Measurements from ENCODE around the gene FGFR1OP2. TPM values are rescaled to one million over a fixed set of nuclear protein-coding genes. Genes with fewer than 3 reads are reported as not detected.

The FGFR1OP2 gene
- polyA plus RNA-seq, 3 donors from 2014 or later: 70.7 to 95.1 (median 85.2) TPM

- no peak overlapping the region for H3K27ac Mint-ChIP-seq
- H3K27me3 Mint-ChIP-seq (ENCODE audit: low read depth in 3 of 3): peaks cover 0 to 3% (median under 1%) of the 10 kb centered on the region in 3 donors
- no peak overlapping the region for H3K4me3 Mint-ChIP-seq
- H3K4me1 Mint-ChIP-seq: peaks cover 18 to 27% of the 10 kb centered on the region in 2 donors
- H3K9me3 Mint-ChIP-seq: no peaks in the 10 kb centered on the region
- H3K36me3 Mint-ChIP-seq: peaks cover 13 to 35% (median 14%) of the 10 kb centered on the region in 3 donors
- DNase-seq: no peak
Measured at GRCh38 chr12:26995706-26996105, 57.4 kb downstream of the FGFR1OP2 start.

DNA sequence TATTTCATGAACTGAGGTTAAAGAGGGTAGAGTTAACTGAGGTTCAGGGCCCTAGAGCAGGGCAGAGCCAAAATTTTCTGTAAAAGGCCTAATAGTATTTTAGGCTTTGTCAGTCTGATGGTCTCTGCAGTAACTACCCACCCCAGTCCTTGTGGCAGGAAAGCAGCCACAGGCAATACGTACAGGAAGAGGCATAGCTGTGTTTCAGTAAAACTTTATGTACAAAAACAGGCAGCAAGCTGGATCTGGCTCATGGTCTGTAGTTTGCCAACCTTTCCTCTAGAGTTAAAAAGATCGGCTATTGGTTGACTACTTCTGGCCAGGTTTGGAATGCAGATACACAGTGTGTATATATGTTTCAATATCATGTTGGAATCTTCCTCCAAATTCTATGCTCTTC, 58.7 kb downstream of the FGFR1OP2 start:
- peaks cover 14 to 35% (median 15%) of the 10 kb centered on the region in 3 donors for H3K36me3 Mint-ChIP-seq
- peak overlapping the region in 3 of 6 donors; percentile 5 to 57 (median 31) for H3K27ac Mint-ChIP-seq
- H3K27me3 Mint-ChIP-seq (ENCODE audit: low read depth in 3 of 3): peaks cover 0 to 3% (median 1%) of the 10 kb centered on the region in 3 donors

GRCh38 chr12:27000961-27001360, 62.7 kb downstream of the FGFR1OP2 start:
- DNase-seq: no peak
- H3K27me3 Mint-ChIP-seq (ENCODE audit: low read depth in 3 of 3): peaks cover 0 to 3% (median 1%) of the 10 kb centered on the region in 3 donors
- peak overlapping the region in 4 of 6 donors; percentile 7 to 58 (median 14) for H3K27ac Mint-ChIP-seq
- peaks cover 10 to 18% (median 15%) of the 10 kb centered on the region in 3 donors for H3K36me3 Mint-ChIP-seq
- peak overlapping the region in 1 of 5 donors; percentile 25 for H3K4me3 Mint-ChIP-seq
- peaks cover 35 to 49% of the 10 kb centered on the region in 2 donors for H3K4me1 Mint-ChIP-seq
- no peaks in the 10 kb centered on the region for H3K9me3 Mint-ChIP-seq

More for the DNA sequence above, 58.7 kb downstream of the FGFR1OP2 start:
- Mint-ChIP-seq H3K4me3 (no peak overlapping the region), H3K9me3 (no peaks in the 10 kb centered on the region), H3K4me1 (peaks cover 27 to 40% of the 10 kb centered on the region in 2 donors)
- no peak for DNase-seq

- no peak overlapping the region for H3K4me3 Mint-ChIP-seq
- H3K9me3 Mint-ChIP-seq: no peaks in the 10 kb centered on the region
- no peak for DNase-seq
- peak overlapping the region in 5 of 6 donors; percentile 6 to 25 (median 11) for H3K27ac Mint-ChIP-seq
- H3K27me3 Mint-ChIP-seq (ENCODE audit: low read depth in 3 of 3): peaks cover 0 to 3% (median 1%) of the 10 kb centered on the region in 3 donors
- H3K4me1 Mint-ChIP-seq: peaks cover 35 to 49% of the 10 kb centered on the region in 2 donors
- peaks cover 10 to 18% (median 15%) of the 10 kb centered on the region in 3 donors for H3K36me3 Mint-ChIP-seq
Measured at GRCh38 chr12:27001663-27002062, 63.4 kb downstream of the FGFR1OP2 start.

- peaks cover 0 to 3% (median 1%) of the 10 kb centered on the region in 3 donors for H3K27me3 Mint-ChIP-seq (ENCODE audit: low read depth in 3 of 3)
- peaks cover 10 to 18% (median 15%) of the 10 kb centered on the region in 3 donors for H3K36me3 Mint-ChIP-seq
- no peak for DNase-seq
- no peaks in the 10 kb centered on the region for H3K9me3 Mint-ChIP-seq
- H3K4me1 Mint-ChIP-seq: peaks cover 34 to 44% of the 10 kb centered on the region in 2 donors
- peak overlapping the region in 4 of 6 donors; percentile 6 to 25 (median 18) for H3K27ac Mint-ChIP-seq
- no peak overlapping the region for H3K4me3 Mint-ChIP-seq
Measured at GRCh38 chr12:27002141-27002540, 63.9 kb downstream of the FGFR1OP2 start.

DNA sequence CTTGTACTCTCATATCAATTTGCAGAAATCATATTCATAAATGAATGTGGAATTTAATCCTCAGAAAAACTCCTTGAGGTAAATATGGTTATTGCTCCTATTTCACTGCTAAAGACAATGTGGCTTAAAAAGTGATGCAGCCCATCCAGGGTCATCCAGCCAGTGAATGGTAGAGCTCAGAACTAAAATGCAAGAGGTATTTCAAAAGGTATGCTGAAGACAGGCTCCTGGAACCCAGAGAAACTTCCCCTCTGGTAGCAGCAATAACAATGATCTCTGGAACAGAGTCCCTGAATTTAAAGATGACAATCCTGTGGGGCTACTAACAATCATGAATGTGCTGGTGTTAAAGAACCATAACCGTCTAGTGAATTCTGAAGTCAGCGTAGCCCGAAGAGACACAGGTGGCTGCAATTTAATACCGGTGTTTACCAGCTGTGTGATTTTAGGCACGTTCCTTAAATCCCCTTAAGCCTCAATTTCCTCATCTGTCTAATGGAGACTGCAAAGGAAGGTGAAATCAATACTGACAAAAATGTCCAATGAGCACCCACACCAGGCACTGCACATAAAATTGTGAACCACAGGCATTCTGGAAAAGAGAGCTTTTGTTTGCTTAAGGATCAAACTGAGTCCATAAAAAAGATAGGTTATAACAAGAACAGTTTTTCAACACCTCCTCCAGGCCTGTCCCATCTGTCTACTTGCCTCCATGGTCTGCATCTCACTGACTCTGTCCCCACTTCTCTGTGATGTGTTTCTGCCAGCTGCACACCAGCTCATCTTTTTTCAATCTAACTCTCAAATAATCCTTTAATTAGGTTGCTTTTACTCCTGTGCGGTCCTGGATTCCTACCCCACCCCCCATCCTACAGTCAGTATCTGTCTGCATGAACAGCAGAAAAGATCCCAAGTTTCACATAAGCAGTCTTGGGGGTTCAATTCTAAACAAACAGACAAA, 65.4 kb downstream of the FGFR1OP2 start:
- peaks cover 0 to 1% (median 0%) of the 10 kb centered on the region in 3 donors for H3K27me3 Mint-ChIP-seq (ENCODE audit: low read depth in 3 of 3)
- peaks cover 21 to 29% of the 10 kb centered on the region in 2 donors for H3K4me1 Mint-ChIP-seq
- H3K9me3 Mint-ChIP-seq: no peaks in the 10 kb centered on the region
- peaks cover 5 to 11% (median 11%) of the 10 kb centered on the region in 3 donors for H3K36me3 Mint-ChIP-seq
- peak overlapping the region in 3 of 6 donors; percentile 12 to 84 (median 30) for H3K27ac Mint-ChIP-seq
- no peak overlapping the region for H3K4me3 Mint-ChIP-seq
- DNase-seq: no peak

GRCh38 chr12:27005495-27005894, 67.2 kb downstream of the FGFR1OP2 start:
- no peaks in the 10 kb centered on the region for H3K9me3 Mint-ChIP-seq
- no peak overlapping the region for H3K27ac Mint-ChIP-seq
- no peak for DNase-seq
- H3K4me3 Mint-ChIP-seq: no peak overlapping the region
- H3K4me1 Mint-ChIP-seq: peaks cover 22 to 39% of the 10 kb centered on the region in 2 donors
- peaks cover 0 to 1% (median 0%) of the 10 kb centered on the region in 3 donors for H3K27me3 Mint-ChIP-seq (ENCODE audit: low read depth in 3 of 3)
- peaks cover 0 to 3% (median 3%) of the 10 kb centered on the region in 3 donors for H3K36me3 Mint-ChIP-seq

GRCh38 chr12:27006797-27007467, 68.7 kb downstream of the FGFR1OP2 start:
- H3K36me3 Mint-ChIP-seq: peaks cover 0 to 8% (median 0%) of the 10 kb centered on the region in 3 donors
- H3K4me3 Mint-ChIP-seq: no peak overlapping the region
- no peaks in the 10 kb centered on the region for H3K27me3 Mint-ChIP-seq (ENCODE audit: low read depth in 3 of 3)
- no peak overlapping the region for H3K27ac Mint-ChIP-seq
- no peak for DNase-seq
- H3K9me3 Mint-ChIP-seq: no peaks in the 10 kb centered on the region
- peaks cover 22 to 38% of the 10 kb centered on the region in 2 donors for H3K4me1 Mint-ChIP-seq

GRCh38 chr12:27008081-27008480, 69.8 kb downstream of the FGFR1OP2 start:
- Mint-ChIP-seq H3K27ac (no peak overlapping the region), H3K27me3 (ENCODE audit: low read depth in 3 of 3) (peaks cover 0 to 2% (median 0%) of the 10 kb centered on the region in 3 donors), H3K36me3 (peaks cover 0 to 8% (median 0%) of the 10 kb centered on the region in 3 donors), H3K4me1 (peaks cover 27 to 47% of the 10 kb centered on the region in 2 donors), H3K4me3 (no peak overlapping the region), H3K9me3 (no peaks in the 10 kb centered on the region)
- DNase-seq: no peak

- peak overlapping the region in 4 of 6 donors; percentile 2 to 42 (median 4) for H3K27ac Mint-ChIP-seq
- H3K36me3 Mint-ChIP-seq: peaks cover 0 to 8% (median 0%) of the 10 kb centered on the region in 3 donors
- no peaks in the 10 kb centered on the region for H3K9me3 Mint-ChIP-seq
- H3K4me3 Mint-ChIP-seq: no peak overlapping the region
- peaks cover 0 to 5% (median 2%) of the 10 kb centered on the region in 3 donors for H3K27me3 Mint-ChIP-seq (ENCODE audit: low read depth in 3 of 3)
- peaks cover 38 to 61% of the 10 kb centered on the region in 2 donors for H3K4me1 Mint-ChIP-seq
- DNase-seq: no peak
Measured at GRCh38 chr12:27009881-27010301, 71.6 kb downstream of the FGFR1OP2 start.

GRCh38 chr12:27012239-27012981, 74.1 kb downstream of the FGFR1OP2 start:
- peaks cover 43 to 66% of the 10 kb centered on the region in 2 donors for H3K4me1 Mint-ChIP-seq
- DNase-seq: no peak
- H3K27ac Mint-ChIP-seq: peak overlapping the region in 3 of 6 donors; percentile 49 to 58 (median 53)
- peaks cover 0 to 8% (median 0%) of the 10 kb centered on the region in 3 donors for H3K36me3 Mint-ChIP-seq
- H3K9me3 Mint-ChIP-seq: no peaks in the 10 kb centered on the region
- H3K27me3 Mint-ChIP-seq (ENCODE audit: low read depth in 3 of 3): peaks cover 0 to 5% (median 2%) of the 10 kb centered on the region in 3 donors
- peak overlapping the region; percentile 45 to 94 (median 74) for H3K4me3 Mint-ChIP-seq

DNA sequence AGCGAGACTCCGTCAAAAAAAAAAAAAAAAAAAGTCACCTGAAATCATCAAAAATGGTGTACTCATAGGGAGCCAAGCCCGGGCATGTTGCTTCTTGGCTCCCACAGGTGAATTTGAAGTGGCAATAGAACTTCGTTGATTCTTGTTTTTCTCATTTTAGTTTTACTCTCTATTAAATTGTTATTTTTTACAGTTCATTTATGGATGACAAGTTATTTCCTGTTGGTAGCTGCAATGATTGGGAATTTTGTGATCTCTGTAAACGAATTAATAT, 74.6 kb downstream of the FGFR1OP2 start:
- peaks cover 43 to 66% of the 10 kb centered on the region in 2 donors for H3K4me1 Mint-ChIP-seq
- no peak for DNase-seq
- H3K27ac Mint-ChIP-seq: peak overlapping the region in 3 of 6 donors; percentile 10 to 98 (median 97)
- H3K4me3 Mint-ChIP-seq: peak overlapping the region; percentile 91 to 97 (median 94)
- H3K27me3 Mint-ChIP-seq (ENCODE audit: low read depth in 3 of 3): peaks cover 0 to 5% (median 2%) of the 10 kb centered on the region in 3 donors
- peaks cover 0 to 8% (median 0%) of the 10 kb centered on the region in 3 donors for H3K36me3 Mint-ChIP-seq
- H3K9me3 Mint-ChIP-seq: no peaks in the 10 kb centered on the region

DNA sequence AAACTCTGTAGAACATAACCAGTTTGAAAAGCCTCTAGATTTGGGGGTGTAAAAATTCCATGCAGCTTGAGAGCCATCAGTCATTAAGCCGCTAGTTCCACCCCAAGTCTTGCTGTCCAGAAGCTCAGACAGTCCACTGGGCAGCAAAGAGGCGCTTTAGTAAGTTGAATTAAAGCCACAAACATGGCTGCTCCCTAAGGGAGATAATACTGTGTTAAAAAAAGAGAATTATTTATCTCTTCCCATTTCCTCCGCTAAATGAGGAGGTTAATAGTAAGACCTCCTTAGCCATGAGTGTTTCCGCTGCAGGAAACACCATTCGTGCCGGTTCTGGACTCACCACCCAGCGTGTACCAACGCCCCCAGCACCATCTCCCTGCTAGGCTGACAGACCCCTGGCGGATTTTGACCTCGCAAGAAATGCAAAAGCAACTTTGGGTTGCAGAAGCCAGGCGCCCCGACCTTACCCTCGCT, 75.4 kb downstream of the FGFR1OP2 start:
- Mint-ChIP-seq H3K4me3 (peak overlapping the region; percentile 91 to 97 (median 94)), H3K9me3 (no peaks in the 10 kb centered on the region), H3K36me3 (peaks cover 0 to 8% (median 0%) of the 10 kb centered on the region in 3 donors), H3K27me3 (ENCODE audit: low read depth in 3 of 3) (peaks cover 1 to 5% (median 2%) of the 10 kb centered on the region in 3 donors), H3K27ac (peak overlapping the region; percentile 92 to 98 (median 96)), H3K4me1 (peaks cover 43 to 66% of the 10 kb centered on the region in 2 donors)
- no peak for DNase-seq
